HepG2 (cell line): ENCODE measurements around the gene SYTL3. TPM values are rescaled to one million over a fixed set of nuclear protein-coding genes. Genes with fewer than 3 reads are reported as not detected.

ENCODE experiments used
- ATAC-seq: fragments of 200-7000 bp; cut with Tn5 transposase; 3 replicates; pipeline ENCODE4 v1.9.1; 2020; ENCODE audit warnings: mild to moderate bottlenecking, moderate library complexity
- BruUV-seq: library from RNA; stranded (reverse); fragments of 400-500 nt; replicated peaks from 2 replicates; lab custom pipeline; 2021; lab: Mats Ljungman, UMichigan
- CTCF ChIA-PET: fragments of 300-600 bp; formaldehyde crosslinking; extraction: SDS; loops from one replicate; lab custom pipeline; 2021; ENCODE audit warnings: low total read pairs, inconsistent platforms, low intra/inter-chr PET ratio; lab: Yijun Ruan, JAX
- POLR2A ChIA-PET: fragments of 350-600 bp; sonication (Branson Sonifier 250); formaldehyde crosslinking; loops from one replicate; lab custom pipeline; 2020; ENCODE audit warnings: antibody characterized with exemption, inconsistent platforms; lab: Yijun Ruan, JAX
- DNase-seq: peaks from one replicate; pipeline ENCODE4 v3.0.0-alpha.2; 2015; ENCODE audit warnings: low spot score
- FAIRE-seq: peaks from 3 replicates; lab custom pipeline; 2011; peaks lifted over from hg19 to GRCh38; lab: Jason Lieb, UNC
- H2AFZ ChIP-seq: one replicate; pipeline ENCODE4 v1.6.1; 2011; ENCODE audit warnings: low read length, inconsistent platforms
- H3K27ac ChIP-seq: fragments of 300-600 bp; 3 replicates; pipeline ENCODE4 v1.8.0; 2011; ENCODE audit warnings: mixed run types, mild to moderate bottlenecking, mixed read lengths, low read length, inconsistent platforms; ENCODE audit not compliant: insufficient read depth; ENCODE audit errors: extremely low read length
- H3K27me3 ChIP-seq, 2 experiments: fragments of 200-600 bp in 1 of 2; 2 replicates in 1 of 2; 3 replicates in 1 of 2; pipeline versions ENCODE4 v1.6.0 to v1.8.0; 2011; ENCODE audit warnings: low read length in 2 of 2, mild to moderate bottlenecking in 2 of 2, moderate library complexity in 2 of 2, inconsistent platforms in 1 of 2; ENCODE audit not compliant: insufficient read depth in 2 of 2, control insufficient read depth in 1 of 2
- H3K36me3 ChIP-seq, 2 experiments: fragments of 200-600 bp in 1 of 2; replicated peaks in 1 of 2; 2 replicates in 1 of 2; 3 replicates in 1 of 2; pipeline versions ENCODE4 v1.5.1 to v1.8.0; 2011; ENCODE audit warnings: low read length in 2 of 2, inconsistent platforms in 1 of 2; ENCODE audit not compliant: insufficient read depth in 2 of 2, control insufficient read depth in 1 of 2
- H3K4me1 ChIP-seq: 2 replicates; pipeline ENCODE4 v1.5.1; 2012; ENCODE audit warnings: low read length, inconsistent platforms; ENCODE audit not compliant: insufficient read depth
- H3K4me2 ChIP-seq: 2 replicates; pipeline ENCODE4 v1.6.0; 2011; ENCODE audit warnings: low read depth, low read length, inconsistent platforms
- H3K4me3 ChIP-seq, 3 experiments: fragments of 200-600 bp in 1 of 3; sonication (generic), shearing (Covaris generic) in 1 of 3; replicated peaks in 1 of 3; 2 replicates each; pipeline ENCODE4 v1.5.1; 2011 to 2016; ENCODE audit warnings: low read length in 3 of 3, inconsistent platforms in 2 of 3, low read depth in 2 of 3, mild to moderate bottlenecking in 2 of 3, control low read depth in 1 of 3, mixed read lengths in 1 of 3; ENCODE audit not compliant: insufficient read depth in 1 of 3
- H3K79me2 ChIP-seq: one replicate; pipeline ENCODE4 v1.6.1; 2011; ENCODE audit warnings: low read length, inconsistent platforms; ENCODE audit not compliant: insufficient read depth
- H3K9ac ChIP-seq: 2 replicates; pipeline ENCODE4 v1.6.0; 2011; ENCODE audit warnings: mild to moderate bottlenecking, low read depth, low read length, inconsistent platforms; ENCODE audit not compliant: insufficient read depth
- H3K9me3 ChIP-seq: 2 replicates; pipeline ENCODE4 v1.5.1; 2012; ENCODE audit warnings: mild to moderate bottlenecking, low read length
- H4K20me1 ChIP-seq: 2 replicates; pipeline ENCODE4 v1.6.0; 2011; ENCODE audit warnings: inconsistent platforms, mild to moderate bottlenecking, low read length, moderate library complexity; ENCODE audit not compliant: insufficient read depth
- ELF4 ChIP-seq: sonication (generic); formaldehyde crosslinking; IDR thresholded peaks from 2 replicates; pipeline ENCODE4 v1.5.0; 2020; ENCODE audit warnings: missing genetic modification reagents, mild to moderate bottlenecking, moderate library complexity, borderline replicate concordance
- HNRNPLL ChIP-seq: fragments of 200-400 bp; formaldehyde crosslinking; IDR thresholded peaks from 2 replicates; pipeline ENCODE4 v1.6.1; 2017; ENCODE audit warnings: mild to moderate bottlenecking, low read depth, low read length; ENCODE audit not compliant: poor library complexity, severe bottlenecking
- MEIS2 ChIP-seq: sonication (generic); formaldehyde crosslinking; IDR thresholded peaks from 2 replicates; pipeline ENCODE4 v1.9.0; 2021; ENCODE audit warnings: mild to moderate bottlenecking, missing genetic modification reagents
- PCBP2 ChIP-seq: fragments of 200-400 bp; formaldehyde crosslinking; optimal IDR thresholded peaks from 2 replicates; pipeline ENCODE3; 2018; ENCODE audit warnings: low read length, low read depth; ENCODE audit not compliant: poor library complexity, severe bottlenecking
- RFX5 ChIP-seq: IDR thresholded peaks from 2 replicates; pipeline ENCODE4 v1.6.1; 2011; ENCODE audit warnings: low read depth, low read length, improper control_type of control experiment
- SSRP1 ChIP-seq: IDR thresholded peaks from 2 replicates; pipeline ENCODE4 v1.6.1; 2016; ENCODE audit warnings: control low read depth
- XBP1 ChIP-seq: sonication (generic); formaldehyde crosslinking; IDR thresholded peaks from 2 replicates; pipeline ENCODE4 v1.5.0; 2020; ENCODE audit warnings: missing genetic modification reagents
- YY1 ChIP-seq: IDR thresholded peaks from 2 replicates; pipeline ENCODE4 v1.6.1; 2011; ENCODE audit warnings: low read length, low read depth, moderate library complexity, mild to moderate bottlenecking; ENCODE audit not compliant: insufficient read depth, insufficient replicate concordance
- ZNF331 ChIP-seq: sonication (generic); formaldehyde crosslinking; IDR thresholded peaks from 2 replicates; pipeline ENCODE4 v1.4.0; 2020; ENCODE audit warnings: missing genetic modification reagents
- ZNF44 ChIP-seq: sonication (generic); formaldehyde crosslinking; IDR thresholded peaks from 2 replicates; pipeline ENCODE4 v1.5.1; 2020; ENCODE audit warnings: mild to moderate bottlenecking, missing genetic modification reagents
- ZSCAN25 ChIP-seq: sonication (generic); formaldehyde crosslinking; IDR thresholded peaks from 2 replicates; pipeline ENCODE4 v1.8.0; 2022; ENCODE audit warnings: mild to moderate bottlenecking, missing genetic modification reagents
- WGBS: methylation state at CpG from one replicate; pipeline ENCODE4 v1.1.6; 2017; ENCODE audit warnings: low lambda C conversion rate; 5-methylcytosine and 5-hydroxymethylcytosine counted together
- in situ Hi-C: cut with HindIII; loops from 2 replicates; pipeline ENCODE4 v1.10.0; 2017; ENCODE audit warnings: low pct_unique_long_range_greater_than_20kb; ENCODE audit not compliant: extremely low pct_ligation_motif_present
- intact Hi-C: fragments of 100-400 bp; cut with micrococcal nuclease; formaldehyde crosslinking; loops from one replicate; pipeline ENCODE4 v1.10.0; 2022; ENCODE audit not compliant: unreplicated experiment
- polyA plus RNA-seq, 8 experiments: library from polyadenylated mRNA; depleted of rRNA in 3 of 8; stranded (reverse) in 7 of 8; unstranded in 1 of 8; fragments of >200 nt; fragmentation: Illumina TruSeq in 4 of 8; extraction: Trizol in 4 of 8; gene quantifications; 2 replicates each; pipeline versions ENCODE4 v1.2.1 to v1.2.3, GENCODE V29; 2011 to 2016; ENCODE audit warnings: low read depth in 4 of 8, missing spikeins in 1 of 8, mixed read lengths in 1 of 8; ENCODE audit not compliant: insufficient read depth in 1 of 8
- total RNA-seq, 5 experiments: library from RNA; depleted of rRNA; stranded (reverse); fragments of >200 nt; fragmentation: Illumina TruSeq; extraction: Trizol; gene quantifications; 2 replicates each; pipeline ENCODE4 v1.2.3, GENCODE V29; 2016; ENCODE audit warnings: low read depth in 1 of 5
- TF ChIP-seq, protein P1 (sequence below): IDR thresholded peaks from 2 replicates; pipeline ENCODE4 v1.6.1; 2012; ENCODE audit warnings: low read length, improper control_type of control experiment
- TF ChIP-seq, protein P2 (sequence below): sonication (generic); formaldehyde crosslinking; IDR thresholded peaks from 2 replicates; pipeline ENCODE4 v1.4.0; 2020; ENCODE audit warnings: mild to moderate bottlenecking, missing genetic modification reagents

SYTL3 gene
- total and polyA plus RNA-seq, 2 of the 13 experiments (the other 11 are each of a cell fraction or from before 2014, with no cell fraction given), result 0.11 to 0.28 TPM

DNA sequence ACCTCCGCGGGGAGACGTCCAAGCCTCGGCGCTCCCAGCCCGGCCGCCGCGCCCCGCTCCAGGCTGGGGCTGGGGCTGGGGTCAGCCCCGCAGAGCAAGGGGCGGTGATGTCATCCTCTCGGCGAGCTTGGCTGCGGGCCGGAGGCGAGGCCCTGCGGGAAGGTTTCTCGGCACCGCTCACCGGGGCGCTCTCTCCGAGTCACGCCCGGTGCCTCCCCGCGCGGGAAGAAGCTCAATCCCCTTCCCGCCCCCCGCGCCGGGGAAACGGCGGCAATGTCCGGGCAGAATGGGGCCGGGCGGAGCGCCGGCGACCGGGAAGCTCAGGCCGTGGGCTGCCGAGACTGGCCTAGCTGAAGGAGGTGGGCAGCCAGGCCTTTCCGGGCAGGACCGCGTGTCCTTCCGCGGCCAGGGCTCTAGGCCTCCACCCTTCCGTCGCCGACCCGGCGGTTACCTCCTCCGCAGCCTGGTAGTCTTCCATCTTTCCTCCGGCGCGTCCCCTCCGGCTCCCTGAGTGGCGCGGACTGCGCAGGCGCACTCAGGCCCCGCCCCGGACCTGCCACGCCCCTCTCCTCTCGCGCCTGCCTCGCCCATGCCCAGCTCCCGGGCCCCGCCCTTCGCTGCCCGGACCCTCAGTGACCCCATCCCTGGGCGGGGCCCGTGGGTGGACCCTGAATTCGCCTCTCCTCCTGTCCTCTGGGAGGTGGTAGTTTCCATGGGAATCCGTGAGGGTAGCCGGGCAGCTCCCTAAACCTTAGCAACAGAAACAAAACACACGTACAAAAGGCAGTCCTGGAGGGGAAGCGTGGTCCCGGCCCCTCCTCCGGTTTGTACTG lies 5.4 kb upstream of the SYTL3 start, which contains the start of gene DYNLT1 (continued):
- TF ChIP-seq MEIS2, result peak; percentile 81
- TF ChIP-seq SSRP1, result no peak

DNA sequence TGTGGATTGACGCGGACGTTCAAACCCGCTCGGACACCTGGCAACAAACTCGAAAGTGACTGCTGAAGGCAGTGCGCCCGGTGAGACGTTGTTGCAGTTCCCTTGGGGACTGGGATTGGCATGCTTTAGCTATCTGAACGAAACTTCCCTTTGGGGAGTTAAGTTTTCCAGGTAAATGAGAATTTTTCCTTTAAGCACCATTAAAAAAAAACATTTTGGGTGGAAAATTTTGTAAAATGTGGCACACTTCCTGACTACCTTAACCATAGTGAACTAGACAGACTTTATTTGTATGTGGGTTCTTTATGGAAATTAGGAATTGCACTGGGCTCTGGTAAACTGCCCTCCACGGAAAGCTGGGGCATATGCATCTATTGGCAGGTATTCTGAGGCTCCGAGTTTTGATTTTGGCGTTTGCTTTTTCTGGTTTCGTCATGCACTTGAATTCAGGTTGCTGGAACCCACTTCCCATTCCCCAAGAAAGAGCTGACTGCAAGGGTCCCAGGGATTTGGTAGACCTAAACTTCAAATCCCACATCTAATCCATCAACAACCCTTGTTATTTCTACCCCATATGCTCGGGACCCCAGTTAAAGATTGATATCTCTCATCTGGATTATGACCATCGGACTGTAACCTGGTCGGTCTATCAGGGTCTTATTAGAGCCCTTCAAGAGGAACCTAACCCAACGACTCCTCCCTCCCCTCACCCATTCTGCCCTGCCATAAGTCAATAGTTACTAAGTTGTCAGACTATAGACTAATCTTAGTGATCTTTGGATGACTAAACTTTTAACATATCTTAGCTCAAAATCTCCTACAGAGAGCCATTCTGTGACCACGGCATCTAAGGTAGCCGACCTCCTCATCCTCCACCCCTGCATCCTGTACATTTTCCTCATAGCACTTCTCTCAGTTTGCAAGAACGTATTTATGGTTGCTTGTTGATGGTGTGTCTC lies 4.5 kb upstream of the SYTL3 start:
- intact Hi-C loops, result loop anchor here (10.0 kb wide), 1 partner anchor 1119 kb away; the partner anchor contains the start of gene ACAT2
- peaks cover 20% of the 10 kb centered on the region for H3K79me2 ChIP-seq
- in situ Hi-C loops, result no loop called here
- TF ChIP-seq YY1, result no peak
- 0 out of 2 replicates have a peak, but pooled peaks have one; percentile 31 for TF ChIP-seq ZSCAN25
- TF ChIP-seq ELF4 (CRISPR knock-in tag), result 0 out of 2 replicates have a peak, but pooled peaks have one; percentile 80
- no peak for TF ChIP-seq ZNF331
- TF ChIP-seq RFX5, result peak; percentile 93
- no peak for TF ChIP-seq HNRNPLL
- no peak for TF ChIP-seq XBP1 (CRISPR knock-in tag)
- no peak for TF ChIP-seq PCBP2
- TF ChIP-seq ZNF44 (CRISPR knock-in tag), result 0 out of 2 replicates have a peak, but pooled peaks have one; percentile 35
- TF ChIP-seq, protein P1, sequence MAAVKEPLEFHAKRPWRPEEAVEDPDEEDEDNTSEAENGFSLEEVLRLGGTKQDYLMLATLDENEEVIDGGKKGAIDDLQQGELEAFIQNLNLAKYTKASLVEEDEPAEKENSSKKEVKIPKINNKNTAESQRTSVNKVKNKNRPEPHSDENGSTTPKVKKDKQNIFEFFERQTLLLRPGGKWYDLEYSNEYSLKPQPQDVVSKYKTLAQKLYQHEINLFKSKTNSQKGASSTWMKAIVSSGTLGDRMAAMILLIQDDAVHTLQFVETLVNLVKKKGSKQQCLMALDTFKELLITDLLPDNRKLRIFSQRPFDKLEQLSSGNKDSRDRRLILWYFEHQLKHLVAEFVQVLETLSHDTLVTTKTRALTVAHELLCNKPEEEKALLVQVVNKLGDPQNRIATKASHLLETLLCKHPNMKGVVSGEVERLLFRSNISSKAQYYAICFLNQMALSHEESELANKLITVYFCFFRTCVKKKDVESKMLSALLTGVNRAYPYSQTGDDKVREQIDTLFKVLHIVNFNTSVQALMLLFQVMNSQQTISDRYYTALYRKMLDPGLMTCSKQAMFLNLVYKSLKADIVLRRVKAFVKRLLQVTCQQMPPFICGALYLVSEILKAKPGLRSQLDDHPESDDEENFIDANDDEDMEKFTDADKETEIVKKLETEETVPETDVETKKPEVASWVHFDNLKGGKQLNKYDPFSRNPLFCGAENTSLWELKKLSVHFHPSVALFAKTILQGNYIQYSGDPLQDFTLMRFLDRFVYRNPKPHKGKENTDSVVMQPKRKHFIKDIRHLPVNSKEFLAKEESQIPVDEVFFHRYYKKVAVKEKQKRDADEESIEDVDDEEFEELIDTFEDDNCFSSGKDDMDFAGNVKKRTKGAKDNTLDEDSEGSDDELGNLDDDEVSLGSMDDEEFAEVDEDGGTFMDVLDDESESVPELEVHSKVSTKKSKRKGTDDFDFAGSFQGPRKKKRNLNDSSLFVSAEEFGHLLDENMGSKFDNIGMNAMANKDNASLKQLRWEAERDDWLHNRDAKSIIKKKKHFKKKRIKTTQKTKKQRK, result no peak
- TF ChIP-seq, protein P2, sequence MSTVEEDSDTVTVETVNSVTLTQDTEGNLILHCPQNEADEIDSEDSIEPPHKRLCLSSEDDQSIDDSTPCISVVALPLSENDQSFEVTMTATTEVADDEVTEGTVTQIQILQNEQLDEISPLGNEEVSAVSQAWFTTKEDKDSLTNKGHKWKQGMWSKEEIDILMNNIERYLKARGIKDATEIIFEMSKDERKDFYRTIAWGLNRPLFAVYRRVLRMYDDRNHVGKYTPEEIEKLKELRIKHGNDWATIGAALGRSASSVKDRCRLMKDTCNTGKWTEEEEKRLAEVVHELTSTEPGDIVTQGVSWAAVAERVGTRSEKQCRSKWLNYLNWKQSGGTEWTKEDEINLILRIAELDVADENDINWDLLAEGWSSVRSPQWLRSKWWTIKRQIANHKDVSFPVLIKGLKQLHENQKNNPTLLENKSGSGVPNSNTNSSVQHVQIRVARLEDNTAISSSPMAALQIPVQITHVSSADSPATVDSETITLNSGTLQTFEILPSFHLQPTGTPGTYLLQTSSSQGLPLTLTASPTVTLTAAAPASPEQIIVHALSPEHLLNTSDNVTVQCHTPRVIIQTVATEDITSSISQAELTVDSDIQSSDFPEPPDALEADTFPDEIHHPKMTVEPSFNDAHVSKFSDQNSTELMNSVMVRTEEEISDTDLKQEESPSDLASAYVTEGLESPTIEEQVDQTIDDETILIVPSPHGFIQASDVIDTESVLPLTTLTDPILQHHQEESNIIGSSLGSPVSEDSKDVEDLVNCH (CRISPR knock-in tag), result no peak

More for the DNA sequence above, 4.5 kb upstream of the SYTL3 start:
- TSS peak; percentile 45 for BruUV-seq
- no peaks in the 10 kb centered on the region; the same call in 1 of the 2 replicates for H4K20me1 ChIP-seq
- peak overlapping the region; percentile 20 for H2AFZ ChIP-seq
- WGBS, result 11% methylated on average over 21 of the region's 21 CpGs
- H3K9ac ChIP-seq, result peak overlapping the region; percentile 93
- POLR2A ChIA-PET, result interaction anchor here (0.6 to 1.9 kb wide), 7 partner anchors 8 to 174 kb away, joined by 3 to 10 read pairs (median 3); partner anchors contain the start of gene EZR
- FAIRE-seq (no peak), DNase-seq (no peak), ATAC-seq (no peak)
- H3K27ac ChIP-seq, result no peak overlapping the region
- no peaks in the 10 kb centered on the region for H3K9me3 ChIP-seq
- H3K27me3 ChIP-seq, result peaks cover 2 to 24% of the 10 kb centered on the region in 2 experiments; a peak in 3 of 5 replicates
- CTCF ChIA-PET, result no interaction called here
- H3K36me3 ChIP-seq, result no peaks in the 10 kb centered on the region
- H3K4me2 ChIP-seq, result peak overlapping the region; percentile 91
- H3K4me3 ChIP-seq, result peak overlapping the region; percentile 79 to 96 (median 91)
- H3K4me1 ChIP-seq, result peaks cover 43% of the 10 kb centered on the region
